PFSK-1 (cell line): ENCODE measurements around the gene FKBP5.

Experiments
- FOXP2 ChIP-seq: optimal IDR thresholded peaks from 2 replicates; pipeline ENCODE3; 2011; ENCODE audit warnings: borderline replicate concordance, control low read depth, inconsistent platforms; ENCODE audit not compliant: insufficient read depth; ENCODE audit errors: extremely low read length, extremely low read depth
- POLR2AphosphoS5 ChIP-seq: IDR thresholded peaks from 2 replicates; pipeline ENCODE4 v1.6.1; 2012; ENCODE audit warnings: low read depth, mild to moderate bottlenecking, control low read depth, low read length, moderate library complexity
- SIN3A ChIP-seq: IDR thresholded peaks from 2 replicates; pipeline ENCODE4 v1.6.1; 2012; ENCODE audit warnings: mild to moderate bottlenecking, low read length, moderate library complexity, borderline replicate concordance; ENCODE audit not compliant: insufficient read depth
- TAF1 ChIP-seq: IDR thresholded peaks from 2 replicates; pipeline ENCODE4 v1.6.1; 2012; ENCODE audit warnings: low read length, control low read depth, borderline replicate concordance; ENCODE audit not compliant: insufficient read depth
- TF ChIP-seq, protein P1 (sequence below), 2 experiments: IDR thresholded peaks; 2 replicates each; pipeline versions ENCODE4 v1.6.1 to v1.8.0; 2011 to 2012; ENCODE audit warnings: low read depth in 2 of 2, low read length in 2 of 2, control low read depth in 1 of 2, inconsistent platforms in 1 of 2, mild to moderate bottlenecking in 1 of 2, moderate library complexity in 1 of 2; ENCODE audit not compliant: insufficient read depth in 1 of 2

DNA sequence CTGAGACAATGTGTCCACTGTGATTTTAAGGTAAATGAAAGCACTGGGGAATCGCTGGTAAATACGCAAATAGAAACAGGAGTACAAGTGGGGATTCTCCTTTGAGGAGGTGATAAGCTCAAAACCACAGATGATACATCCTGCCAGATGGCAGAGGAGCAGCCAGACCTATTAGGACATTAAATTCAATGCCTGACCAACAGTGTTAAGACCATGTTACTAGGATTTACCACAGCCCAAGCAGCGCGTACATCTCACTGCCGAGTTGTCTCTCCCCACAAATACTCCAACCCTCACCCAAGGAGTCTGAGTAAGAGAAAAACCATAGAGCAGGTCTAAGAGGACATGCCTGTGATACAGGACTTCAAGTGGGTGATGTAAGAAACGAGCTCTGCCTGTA lies 107.1 kb downstream of the FKBP5 start:
- TF ChIP-seq POLR2AphosphoS5 (no peak), TAF1 (no peak), SIN3A (no peak), FOXP2 (no peak)
- TF ChIP-seq, protein P1, sequence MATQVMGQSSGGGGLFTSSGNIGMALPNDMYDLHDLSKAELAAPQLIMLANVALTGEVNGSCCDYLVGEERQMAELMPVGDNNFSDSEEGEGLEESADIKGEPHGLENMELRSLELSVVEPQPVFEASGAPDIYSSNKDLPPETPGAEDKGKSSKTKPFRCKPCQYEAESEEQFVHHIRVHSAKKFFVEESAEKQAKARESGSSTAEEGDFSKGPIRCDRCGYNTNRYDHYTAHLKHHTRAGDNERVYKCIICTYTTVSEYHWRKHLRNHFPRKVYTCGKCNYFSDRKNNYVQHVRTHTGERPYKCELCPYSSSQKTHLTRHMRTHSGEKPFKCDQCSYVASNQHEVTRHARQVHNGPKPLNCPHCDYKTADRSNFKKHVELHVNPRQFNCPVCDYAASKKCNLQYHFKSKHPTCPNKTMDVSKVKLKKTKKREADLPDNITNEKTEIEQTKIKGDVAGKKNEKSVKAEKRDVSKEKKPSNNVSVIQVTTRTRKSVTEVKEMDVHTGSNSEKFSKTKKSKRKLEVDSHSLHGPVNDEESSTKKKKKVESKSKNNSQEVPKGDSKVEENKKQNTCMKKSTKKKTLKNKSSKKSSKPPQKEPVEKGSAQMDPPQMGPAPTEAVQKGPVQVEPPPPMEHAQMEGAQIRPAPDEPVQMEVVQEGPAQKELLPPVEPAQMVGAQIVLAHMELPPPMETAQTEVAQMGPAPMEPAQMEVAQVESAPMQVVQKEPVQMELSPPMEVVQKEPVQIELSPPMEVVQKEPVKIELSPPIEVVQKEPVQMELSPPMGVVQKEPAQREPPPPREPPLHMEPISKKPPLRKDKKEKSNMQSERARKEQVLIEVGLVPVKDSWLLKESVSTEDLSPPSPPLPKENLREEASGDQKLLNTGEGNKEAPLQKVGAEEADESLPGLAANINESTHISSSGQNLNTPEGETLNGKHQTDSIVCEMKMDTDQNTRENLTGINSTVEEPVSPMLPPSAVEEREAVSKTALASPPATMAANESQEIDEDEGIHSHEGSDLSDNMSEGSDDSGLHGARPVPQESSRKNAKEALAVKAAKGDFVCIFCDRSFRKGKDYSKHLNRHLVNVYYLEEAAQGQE (IDR thresholded peaks at IDR 0.05; ENCODE audit: insufficient read depth in 1 of 2, low read depth in 2 of 2, low read length in 2 of 2): no peak
